Fibroblast of skin of left quadriceps (primary cell): ENCODE data around the gene ATP6V0E1.

Experiments used
- DNase-seq, 2 experiments: peaks; one replicate each; pipeline ENCODE4 v3.0.0-alpha.2; 2013; ENCODE audit warnings: low read depth in 2 of 2

ATP6V0E1 gene

DNA sequence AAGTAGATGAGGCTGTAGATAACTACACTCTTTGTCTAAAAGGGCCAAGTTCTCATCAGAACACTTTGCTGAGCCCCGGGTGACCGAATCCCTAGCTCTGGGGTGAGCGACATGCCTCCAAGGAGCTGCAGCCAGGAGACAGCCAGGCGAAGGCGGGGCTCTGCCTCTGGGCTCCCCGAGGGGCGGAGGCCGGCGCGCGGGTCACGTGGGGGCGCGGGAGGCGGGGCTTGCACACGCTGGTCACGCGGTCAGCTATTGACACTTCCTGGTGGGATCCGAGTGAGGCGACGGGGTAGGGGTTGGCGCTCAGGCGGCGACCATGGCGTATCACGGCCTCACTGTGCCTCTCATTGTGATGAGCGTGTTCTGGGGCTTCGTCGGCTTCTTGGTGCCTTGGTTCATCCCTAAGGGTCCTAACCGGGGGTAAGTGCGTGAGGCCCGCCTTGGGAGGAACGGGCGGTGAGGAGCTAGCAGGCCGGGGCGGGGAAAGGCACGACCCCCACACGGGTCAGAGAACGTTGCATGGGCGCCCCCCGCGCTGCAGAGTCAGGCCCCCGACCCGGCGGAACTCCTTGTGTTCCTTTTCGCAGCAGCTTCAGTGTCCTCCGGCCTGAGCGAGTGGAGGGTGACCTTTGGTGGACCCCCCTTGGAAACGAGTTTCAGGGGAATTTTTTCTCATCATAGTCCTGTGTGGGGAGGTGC is at the start of gene ATP6V0E1:
ATP6V0E1 (plus strand) TSS at position 230 of the 702 bp plus-strand sequence; CDS start at position 320, 90 bp downstream.
- peak; percentile 76 to 77 for DNase-seq

DNA sequence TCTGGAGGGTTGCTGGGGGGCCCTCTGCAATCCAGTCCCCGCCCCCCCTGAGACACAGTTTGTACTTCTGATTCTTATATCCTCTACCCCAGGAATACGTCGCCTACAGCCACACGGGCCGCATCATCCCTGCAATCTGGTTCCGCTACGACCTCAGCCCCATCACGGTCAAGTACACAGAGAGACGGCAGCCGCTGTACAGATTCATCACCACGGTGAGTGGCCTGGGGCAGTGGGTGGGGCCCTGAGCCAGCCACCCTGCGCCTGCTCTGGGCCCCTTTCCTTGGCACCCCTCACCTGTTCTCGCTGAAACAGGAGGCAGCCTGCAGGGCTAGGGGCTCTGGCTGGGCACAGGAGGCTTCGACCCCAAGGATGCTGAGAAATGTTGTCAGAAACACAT is 48.5 kb upstream of the ATP6V0E1 start:
- DNase-seq, result no peak

DNA sequence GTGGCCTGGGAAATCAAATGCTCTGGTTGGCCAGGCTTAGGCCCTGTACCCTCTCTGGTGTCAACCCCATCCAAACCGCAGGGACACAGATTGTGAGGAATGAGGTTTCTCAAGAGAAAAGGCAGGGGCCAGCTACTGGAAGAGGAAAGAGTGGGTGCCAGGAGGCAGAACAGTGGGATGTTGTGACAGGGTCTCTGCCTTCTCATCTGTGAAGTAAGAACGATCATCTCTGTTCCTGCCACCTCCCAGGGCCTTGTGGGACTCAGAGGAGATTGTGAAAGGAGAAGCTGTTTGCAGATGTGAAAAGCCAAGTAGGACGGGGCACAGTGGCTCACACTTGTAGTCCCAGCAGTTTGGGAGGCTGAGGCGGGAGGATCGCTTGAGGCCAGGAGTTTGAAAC is 47.2 kb upstream of the ATP6V0E1 start:
- no peak for DNase-seq

DNA sequence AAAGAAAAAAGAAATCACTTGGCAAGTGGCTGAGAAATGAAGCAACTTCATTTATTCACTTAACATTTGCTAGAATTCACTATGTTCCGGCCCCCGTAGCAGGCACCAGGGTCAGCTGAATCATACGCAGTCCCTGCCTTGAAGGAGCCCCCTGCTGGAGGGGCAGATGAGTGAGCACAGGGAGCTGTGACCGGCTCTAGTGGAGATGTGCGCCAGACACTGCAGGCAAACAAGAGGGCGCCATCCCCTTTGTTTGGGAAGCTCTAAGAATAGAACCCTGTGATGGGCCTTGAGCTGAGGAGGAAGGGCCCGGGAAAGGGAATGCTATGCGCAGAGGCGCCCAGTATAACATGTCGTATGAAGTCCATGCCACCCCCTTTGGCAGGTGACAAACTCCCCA is 44.5 kb upstream of the ATP6V0E1 start:
- DNase-seq, result no peak

DNA sequence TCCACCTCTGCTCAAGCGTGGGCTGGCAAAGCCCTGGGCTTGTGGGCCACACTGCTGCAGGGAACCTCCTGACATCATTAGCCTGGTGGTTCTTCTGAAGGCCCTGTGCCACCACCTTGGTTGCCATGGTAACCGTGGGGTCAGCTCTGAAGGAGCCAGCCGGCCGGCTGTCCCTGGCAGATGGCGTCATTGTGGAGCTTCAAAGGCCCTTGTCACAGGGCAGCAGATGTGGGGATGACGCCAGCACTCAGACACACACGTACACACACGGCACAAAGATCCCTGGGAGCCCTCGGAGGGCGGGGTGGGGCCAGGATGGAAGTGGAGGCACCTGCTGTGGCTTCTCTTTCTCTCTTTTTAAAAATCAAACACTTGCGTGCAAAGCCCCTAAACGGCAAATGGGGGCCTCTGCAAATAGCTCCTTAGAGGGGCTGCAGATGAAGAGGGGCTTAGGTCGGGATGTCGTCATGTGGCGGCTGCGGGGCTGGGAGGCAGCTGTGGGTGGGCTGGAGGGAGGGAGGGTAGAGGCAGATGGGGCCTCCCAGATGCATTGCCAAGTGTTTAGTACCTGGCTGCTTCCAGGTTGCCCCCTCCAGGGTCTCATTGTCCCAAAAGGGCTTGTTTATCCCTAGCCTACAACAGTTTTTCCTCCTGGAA is 43.8 kb upstream of the ATP6V0E1 start:
- no peak for DNase-seq

DNA sequence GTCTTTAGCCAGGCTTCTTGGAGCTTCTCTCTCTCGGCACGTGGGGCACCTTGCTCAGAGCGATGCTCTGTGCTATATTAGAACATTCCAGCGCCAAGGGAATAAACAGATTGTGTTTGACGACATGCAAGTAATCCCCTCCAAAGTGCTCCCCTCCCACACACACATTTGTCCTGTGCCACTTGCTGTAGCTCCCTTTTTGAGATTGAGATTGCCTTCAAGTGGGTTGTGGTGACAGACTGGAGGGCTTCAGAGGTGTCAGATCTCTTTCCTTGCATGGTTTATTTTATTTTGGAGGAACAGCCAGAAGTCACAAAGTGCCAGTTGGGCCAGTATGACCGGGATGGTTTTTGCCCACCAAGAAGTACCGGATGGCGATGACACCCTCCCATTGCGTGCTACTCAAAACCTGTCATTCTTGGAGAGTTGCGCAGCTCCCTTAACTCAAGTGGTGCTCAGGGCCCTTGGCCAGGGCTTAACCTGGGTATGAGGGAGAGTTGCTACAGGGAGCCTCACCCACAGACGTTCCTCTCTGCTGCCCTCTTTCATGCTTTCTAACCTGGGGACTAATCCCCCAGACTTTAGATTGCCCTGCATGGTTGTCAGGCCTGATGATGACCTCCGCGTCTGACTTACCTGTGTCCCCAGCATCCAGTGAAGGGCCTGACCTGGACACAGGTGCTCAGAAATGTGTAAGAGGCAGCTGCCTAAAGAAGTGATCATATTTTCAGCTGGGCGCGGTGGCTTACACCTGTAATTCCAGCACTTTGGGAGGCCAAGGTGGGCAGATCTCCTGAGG is 43.1 kb upstream of the ATP6V0E1 start:
- DNase-seq, result no peak

DNA sequence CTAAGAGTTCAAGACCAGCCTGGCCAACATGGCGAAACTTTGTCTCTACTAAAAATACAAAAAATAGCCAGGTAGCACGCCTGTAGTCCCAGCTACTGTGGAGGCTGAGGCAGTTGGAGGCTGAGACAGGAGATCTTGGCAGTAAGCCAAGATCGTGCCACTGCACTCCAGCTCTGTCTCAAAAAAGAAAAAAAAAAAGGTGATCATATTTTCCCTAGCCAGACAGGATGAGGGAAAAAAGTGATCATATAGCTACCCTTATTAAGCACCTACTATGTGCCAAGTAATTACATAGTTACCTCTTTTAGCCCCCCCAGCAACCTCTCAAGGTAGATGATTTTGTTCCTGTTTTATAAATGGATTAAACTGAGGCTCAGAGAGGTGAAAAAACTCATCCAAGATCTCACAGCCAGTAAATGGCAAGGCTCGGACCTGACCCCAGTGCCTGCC is 42.5 kb upstream of the ATP6V0E1 start:
- no peak for DNase-seq

DNA sequence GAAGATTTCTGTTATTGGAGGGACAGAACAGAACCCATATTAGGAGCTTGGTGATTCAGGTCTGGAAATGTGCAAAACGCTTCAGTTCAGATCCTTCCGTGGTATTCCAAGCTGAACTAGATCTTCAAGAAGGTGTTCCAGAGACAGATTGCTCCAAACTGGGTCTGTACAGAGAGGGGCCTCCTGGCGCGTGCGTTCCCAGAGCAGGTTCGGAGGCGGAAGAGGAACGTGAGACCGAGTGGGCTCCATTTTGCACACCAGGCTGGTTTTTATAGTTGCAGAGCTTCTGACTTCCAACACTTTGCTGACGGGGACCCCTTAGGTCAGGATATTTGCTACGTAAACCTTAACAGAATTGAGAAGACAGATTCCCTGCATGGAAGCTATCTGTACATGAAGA is 41.0 kb upstream of the ATP6V0E1 start:
- DNase-seq, result no peak

DNA sequence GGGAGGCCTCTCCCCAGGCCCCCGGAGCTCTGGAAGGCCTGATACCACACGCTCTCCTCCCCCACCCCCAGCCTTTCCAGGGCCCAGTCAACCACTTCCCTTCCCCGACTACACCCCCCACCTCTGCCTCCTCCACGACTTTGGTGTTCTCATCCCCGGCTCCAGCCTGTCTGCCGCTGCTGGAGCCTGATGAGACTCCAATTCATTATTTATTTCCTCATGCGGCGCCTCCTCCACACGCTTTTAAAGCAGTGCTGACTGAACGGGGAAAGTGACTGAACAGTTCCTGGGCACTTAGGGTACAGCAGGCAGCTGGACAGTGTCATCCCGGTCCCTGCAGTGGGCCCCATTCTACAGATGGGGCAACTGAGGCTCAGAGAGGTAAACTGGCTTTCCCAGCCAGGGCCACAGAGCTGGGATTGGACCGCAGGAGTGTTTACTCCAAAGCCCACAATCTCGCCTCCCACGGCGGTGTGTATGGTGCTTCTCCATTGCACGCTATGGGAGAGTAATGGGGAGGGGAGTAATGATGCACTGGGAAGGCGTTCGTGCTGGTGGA is 40.2 kb upstream of the ATP6V0E1 start:
- DNase-seq, result peak; percentile 78 to 85

DNA sequence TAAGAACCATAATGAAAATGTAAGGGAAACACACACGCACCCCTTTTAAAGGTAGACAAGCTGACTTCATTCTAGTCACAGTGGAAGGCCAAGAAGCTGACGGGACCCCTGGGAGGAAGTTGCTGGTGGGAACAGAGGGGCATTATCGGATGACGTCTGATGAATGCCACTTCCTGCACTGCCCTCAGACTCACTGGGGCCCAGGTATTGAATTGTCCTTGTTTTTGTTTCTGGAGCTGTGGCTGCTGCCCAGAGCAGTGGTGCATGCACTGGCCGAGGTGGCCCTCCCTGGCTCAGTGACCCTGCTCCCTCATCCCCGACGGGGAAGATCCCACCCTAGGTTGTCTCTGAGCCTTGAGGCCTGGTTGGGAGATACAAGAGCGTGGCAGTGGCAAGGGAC is 39.7 kb upstream of the ATP6V0E1 start:
- DNase-seq, result no peak

DNA sequence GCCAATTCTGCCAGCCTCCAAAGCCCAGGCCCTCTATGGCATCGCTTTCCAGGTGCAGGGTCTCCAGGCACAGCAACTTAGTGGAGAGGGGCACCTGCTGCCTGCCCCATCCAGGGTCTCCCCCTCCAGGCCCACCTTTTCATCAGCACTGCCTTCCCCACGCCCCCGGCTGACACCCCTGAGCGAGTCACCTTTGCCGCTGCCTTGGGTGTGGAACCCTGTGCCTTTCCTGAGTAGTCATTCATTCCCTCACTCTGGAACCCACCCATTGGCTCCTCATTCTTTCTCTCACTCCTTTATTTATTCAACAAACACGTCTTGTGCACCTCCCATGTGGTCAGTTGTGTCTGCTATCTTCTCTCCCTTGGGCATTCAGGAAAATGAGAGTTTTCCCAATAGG is 38.8 kb upstream of the ATP6V0E1 start:
- no peak for DNase-seq

DNA sequence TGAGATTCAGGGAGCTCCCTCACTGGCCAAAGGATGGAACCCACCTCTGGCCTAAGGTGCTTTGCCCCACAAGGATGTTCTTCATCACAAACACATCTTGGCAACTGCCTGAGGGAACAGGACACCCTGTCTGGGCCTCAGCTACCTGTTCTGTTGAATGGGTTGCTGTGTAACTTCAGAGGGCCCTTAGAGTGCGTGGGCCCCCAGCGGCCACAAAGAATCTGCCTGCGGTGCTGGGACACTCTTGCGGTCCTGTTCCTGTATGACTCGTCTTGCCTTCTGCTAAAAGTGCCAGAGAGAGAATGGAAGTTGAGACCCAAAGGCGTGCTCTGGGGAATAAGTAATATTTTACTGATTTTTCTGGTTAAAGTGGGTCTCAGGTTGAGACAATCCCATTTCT is 38.4 kb upstream of the ATP6V0E1 start:
- DNase-seq, result no peak

DNA sequence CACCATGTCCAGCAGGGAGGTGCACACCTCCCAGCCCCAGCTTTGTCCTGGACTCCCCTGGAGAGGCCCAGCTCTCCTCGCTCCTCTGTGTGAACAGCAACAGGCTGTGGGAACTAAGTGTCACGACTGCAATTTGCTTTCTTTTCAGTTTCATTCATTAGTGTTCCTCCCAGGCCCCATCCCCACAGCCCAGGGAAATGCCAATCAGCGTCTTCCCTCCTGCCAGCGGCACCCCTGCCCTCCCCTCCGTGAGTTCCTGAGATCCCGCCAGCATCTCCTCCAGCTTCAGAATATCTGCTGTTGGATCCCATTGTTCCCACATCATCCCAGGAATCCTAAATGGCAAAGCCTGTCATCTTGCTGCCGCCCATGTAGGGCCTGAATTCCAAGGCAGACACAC is 37.4 kb upstream of the ATP6V0E1 start:
- no peak for DNase-seq

DNA sequence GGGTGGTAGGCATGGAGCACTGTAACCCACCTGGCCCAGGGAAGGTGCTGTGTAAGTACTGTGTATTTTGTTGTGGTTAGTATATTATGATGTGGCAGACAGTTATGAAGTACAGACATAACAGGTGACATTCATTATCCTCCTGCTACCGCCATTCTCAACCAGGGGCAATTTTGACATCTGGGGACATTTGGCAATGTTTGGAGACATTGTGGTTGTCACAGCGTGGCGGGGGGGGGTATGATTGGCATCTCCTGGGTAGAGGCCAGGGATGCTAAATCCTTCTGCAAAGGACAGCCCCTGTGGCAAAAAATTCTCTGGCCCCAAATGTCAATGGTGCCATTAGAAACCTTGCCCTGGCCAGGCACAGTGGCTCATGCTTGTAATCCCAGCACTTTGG is 34.1 kb upstream of the ATP6V0E1 start:
- no peak for DNase-seq

DNA sequence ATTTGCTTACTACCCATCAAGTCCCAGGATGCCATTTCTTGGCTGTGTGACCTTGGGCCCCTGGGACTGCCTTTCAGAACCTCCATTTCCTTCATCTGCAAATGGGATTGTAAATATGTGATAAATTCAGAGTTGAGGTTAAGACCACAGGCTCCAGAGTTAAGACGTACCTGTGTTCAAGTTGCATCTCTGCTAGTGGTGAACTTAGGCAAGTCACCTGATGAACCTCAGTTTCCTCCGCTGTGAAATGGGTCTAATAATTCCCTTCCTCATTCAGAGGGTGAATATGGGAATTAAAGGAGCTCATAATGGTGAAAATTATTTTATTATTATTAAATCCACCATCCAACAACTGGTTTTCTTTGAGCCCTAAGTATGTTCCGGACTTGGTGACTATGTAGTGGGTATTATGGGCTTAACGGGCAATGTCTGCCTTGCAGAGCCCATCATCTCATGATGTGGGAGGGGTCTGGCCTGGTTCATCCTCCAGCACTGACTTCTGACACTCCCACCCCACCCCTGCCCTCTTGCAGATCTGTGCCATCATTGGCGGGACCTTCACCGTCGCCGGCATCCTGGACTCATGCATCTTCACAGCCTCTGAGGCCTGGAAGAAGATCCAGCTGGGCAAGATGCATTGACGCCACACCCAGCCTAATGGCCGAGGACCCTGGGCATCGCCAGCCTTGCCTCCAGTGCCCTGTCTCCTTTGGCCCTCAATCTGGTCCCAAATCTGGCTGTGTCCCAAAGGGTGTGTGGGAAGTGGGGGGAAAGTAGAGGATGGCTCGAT is 33.2 kb upstream of the ATP6V0E1 start:
- no peak for DNase-seq

DNA sequence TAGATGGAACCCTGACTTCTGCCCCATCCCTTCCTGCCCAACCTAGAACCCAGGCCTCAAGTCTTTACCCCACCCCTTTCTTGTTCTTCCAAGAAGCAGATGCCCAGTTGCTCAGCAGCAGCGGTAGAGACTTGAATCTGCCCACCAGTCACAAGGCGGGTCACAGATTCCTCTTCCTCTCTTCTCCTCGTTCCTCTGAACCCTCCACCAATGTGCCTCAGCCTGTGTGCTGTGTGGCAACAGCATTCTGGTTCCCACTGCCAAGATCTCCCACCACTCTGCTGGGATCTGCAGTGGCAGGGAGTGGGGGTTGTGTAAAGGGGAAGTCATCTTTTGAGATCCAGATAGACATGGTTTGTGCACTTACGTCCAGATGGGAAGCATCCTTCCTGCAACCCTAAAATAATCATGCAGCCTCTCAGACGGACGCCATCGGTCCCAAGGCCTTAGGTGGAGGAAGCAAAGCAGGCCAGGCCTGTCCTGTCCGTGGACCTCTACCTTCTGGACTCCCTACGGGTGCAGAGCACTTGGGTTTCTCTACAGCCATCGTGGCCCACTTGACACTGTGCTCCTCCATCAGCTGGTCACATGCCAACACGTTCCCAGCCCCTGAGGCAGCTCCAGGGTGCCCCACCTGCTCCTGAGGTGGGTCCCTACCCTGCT is 32.1 kb upstream of the ATP6V0E1 start:
- no peak for DNase-seq

DNA sequence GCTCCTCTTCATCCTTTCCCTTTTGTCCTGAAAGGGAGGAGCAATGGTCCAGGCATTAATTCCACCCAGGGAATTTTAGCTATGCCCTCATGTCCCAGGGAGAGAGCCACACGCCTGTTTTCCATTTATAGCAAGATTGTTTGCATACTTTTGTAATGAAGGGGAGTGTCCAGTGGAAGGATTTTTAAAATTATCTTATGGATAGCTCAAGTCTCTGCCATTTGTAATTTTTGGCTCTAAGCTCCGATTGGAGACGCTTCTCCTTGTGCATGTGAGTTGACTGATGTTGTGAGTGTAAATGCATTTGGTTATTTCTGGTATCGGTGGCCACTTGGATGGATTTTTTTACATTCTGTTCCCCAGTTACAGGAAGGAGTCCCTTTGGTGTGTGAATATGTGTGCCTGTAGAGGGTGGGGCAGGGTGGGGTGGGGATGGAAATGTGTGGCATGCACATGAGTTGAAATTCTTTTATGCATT is 31.5 kb upstream of the ATP6V0E1 start:
- DNase-seq, result peak; percentile 69 to 73

DNA sequence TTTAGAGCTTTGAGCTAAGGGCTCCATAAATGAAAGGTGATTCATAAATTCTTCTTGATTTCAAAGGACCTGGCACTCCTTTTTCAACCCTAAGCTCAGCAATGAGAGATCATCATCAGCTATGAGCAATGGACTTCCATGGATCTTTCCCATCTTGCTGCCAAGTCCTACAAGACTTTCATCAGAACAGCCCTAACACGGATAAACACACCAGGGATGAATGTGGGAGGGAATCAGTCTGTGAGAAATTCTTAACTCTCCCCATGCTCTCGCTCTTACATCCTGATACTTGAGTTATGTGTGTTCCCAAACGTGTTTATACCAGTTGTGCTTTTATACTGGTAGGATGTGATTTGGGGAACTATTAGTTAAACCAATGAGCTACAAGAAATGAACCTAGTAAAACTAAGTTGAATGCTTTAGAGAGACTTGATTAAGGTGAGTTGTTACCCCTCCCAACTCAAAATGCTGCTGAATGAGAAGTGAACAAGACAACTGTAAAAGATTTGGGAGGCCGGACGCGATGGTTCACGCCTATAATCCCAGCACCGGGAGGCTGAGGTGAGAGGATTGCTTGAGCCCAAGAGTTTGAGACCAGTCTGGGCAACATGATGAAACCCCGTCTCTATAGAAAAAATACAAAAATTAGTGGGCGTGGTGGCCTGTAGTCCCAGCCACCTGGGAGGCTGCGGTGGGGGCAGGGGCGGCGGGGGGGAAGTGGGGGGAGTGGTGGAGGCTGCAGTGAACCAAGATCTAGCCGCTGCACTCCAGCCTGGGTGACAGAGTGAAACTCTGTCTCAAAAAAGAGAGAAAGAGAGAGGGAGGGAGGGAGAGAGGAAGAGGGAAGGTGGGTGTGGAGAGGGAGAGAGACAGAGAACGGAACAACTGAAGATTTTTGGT is 29.5 kb upstream of the ATP6V0E1 start:
- DNase-seq, result peak; percentile 74

DNA sequence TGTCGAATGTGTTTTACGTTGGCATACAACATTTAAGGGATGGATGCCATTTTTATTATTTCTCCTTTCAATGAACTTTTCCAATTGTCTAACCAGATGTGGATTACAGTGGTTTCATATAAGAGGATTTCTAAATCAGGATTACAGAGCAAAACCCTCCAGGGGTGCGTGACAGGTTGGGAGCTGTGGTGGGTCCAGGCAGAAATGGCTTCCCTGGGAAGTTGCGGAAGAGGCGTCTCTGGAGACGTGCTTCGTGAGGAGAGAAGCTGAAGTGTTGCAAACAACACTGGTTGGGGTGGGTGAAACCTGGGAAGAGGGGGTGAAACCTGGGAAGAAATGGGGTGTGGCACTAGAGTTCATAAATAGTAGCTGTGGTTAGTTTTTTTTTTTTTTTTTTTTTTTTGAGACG is 28.8 kb upstream of the ATP6V0E1 start:
- no peak for DNase-seq

DNA sequence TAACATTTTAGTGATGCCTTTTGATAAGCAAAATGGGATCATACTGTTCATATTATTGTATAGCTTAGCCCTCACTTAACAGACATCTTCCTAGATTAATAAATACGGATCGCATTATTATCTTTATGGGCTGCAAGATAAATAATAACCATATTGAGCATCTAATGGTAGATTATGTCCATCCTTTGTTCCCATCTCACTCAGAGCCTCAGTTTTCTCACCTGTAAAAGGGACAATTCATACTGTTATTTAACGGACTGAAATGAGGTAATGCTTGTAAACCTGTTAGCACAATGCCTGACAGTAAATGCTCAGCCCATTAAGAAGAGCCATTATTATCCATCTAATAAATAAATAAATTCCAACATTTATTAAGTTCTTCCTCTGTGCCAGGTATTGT is 27.3 kb upstream of the ATP6V0E1 start:
- DNase-seq, result no peak
